GM20431 (cell line): Measurements from ENCODE around the gene DPH2.

Experiments used
- in situ Hi-C: fragments of 300-500 bp; cut with MseI, MboI; formaldehyde crosslinking; loops from one replicate; pipeline ENCODE4 v1.15.0; 2020; ENCODE audit warnings: low sequenced_read_pairs; ENCODE audit not compliant: unreplicated experiment

DPH2 gene

DNA sequence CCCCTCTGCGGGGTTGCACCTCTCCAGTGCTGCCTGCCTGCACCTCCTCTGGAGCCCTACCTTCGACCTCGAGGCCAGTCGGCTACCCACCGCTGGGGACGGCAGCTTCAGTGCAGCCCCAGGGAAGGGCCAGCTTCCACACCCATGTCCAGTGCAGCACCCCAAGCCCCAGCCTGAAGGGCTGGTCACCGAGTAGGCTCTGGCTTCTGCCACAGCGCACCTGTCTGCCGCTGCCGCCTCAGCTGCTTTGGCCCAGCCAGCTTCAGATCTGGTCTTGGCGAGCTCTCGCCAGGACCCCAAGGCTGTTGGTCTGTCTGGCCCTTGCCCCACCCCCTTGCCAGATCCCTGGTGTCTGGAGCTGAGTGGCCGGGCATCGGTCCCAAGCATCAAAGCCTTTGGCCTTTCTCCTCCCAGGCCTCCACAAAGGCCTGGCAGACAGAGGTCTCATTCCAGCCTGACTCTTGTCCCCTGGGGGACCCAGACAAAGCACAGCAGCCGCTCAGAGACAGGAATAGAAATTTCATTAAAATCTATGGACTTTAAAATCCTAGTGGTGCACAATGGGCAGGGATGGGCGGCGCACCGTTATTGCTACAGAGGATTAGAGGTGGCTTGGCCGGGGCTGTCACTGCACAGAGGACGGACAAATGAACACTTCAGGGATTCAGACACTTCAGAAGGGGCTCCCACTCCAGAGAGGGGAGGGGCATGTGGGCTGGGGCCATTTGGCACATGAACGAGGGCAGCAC lies 26.3 kb downstream of the DPH2 start:
- in situ Hi-C loops = no loop called here

DNA sequence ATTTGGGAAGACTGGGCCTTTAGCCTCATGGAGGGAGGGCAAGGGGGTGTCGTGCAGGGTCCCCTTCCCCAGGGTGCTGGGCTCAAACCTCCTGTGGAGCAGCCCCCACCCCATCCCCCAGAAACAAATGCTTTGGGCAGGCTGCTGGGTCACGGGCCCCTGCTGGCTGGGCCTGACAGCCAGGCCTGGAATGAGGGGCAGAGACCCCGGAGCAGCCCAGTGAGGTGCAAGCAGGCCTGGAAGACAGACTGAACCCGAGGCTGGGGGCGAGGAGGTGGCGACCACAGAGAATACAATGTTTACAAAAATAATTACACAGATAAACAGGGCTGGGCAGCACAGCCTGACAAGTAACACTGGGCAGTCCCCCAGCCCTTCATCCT lies 26.9 kb downstream of the DPH2 start:
- in situ Hi-C loops = no loop called here

DNA sequence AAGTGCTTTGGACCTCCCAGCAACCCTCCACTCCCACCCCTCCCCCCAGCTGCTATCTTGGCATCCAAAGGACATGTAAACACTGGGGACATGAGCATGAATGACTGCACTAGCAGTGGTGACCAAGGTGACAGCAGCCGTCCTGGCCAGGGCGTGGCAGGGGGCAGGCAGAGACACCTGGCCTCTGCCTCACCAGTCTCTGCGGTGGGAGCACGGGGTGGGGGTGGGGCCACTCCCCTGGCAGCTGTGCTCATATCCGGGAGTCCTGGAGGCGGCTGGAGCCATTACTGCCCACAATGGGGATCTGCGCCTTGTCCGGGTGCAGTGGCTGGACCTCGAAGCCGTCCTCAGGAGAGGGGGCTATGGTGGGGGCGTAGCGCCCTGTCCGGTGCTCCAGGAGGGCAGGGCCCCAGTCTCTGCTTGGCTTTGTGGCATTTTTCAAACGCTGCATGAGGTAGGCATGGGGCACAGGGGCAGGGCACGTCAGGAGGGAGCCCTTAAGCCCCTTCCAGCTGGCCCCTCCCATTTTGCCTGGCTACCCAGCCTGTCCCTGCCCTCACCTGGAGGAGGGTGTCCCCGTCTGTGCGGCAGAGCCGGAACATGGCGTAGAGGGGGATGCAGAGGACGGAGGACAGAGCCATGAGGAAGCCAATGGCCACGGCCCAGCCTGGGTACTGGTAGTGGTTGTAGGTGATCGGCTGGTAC lies 27.6 kb downstream of the DPH2 start:
- in situ Hi-C loops = no loop called here

DNA sequence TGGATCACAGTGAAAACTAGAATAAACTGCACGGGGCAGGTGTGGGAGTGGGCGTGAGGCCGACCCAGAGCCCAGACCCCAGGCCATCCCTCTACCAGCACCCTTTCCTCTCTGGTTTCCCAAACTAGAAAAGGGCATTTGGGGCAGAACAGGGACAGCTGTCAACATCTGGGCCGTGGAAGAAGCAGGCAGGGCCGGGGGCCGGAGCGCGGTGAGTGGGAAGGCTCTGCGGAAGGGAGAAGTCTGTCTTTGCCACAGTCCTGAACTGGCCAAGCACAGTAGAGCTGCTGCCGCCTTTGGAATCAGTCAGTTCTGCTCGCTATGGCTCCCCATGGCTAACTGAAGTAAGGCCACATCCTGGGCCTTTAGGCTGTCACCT lies 28.2 kb downstream of the DPH2 start:
- in situ Hi-C loops = no loop called here

DNA sequence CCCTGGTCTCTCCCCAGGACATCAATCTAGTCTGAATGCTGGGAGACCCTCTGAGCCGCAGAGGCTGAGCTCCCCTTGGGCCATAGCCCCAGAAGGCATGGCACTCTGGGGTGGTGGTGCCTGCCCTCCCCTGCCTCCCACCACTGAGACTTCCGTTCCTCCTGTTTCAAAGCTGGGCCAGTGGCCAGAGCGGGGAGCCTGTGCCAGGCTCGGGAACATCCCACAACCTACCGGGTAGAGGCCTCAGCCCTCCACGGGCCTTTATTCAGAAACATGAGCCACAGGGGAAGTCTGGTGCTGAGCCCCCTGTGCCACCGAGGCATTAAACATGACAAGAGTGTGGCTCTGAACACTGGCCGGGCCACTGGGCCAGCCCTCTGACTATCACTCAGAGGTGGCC lies 29.6 kb downstream of the DPH2 start:
- in situ Hi-C loops = no loop called here

DNA sequence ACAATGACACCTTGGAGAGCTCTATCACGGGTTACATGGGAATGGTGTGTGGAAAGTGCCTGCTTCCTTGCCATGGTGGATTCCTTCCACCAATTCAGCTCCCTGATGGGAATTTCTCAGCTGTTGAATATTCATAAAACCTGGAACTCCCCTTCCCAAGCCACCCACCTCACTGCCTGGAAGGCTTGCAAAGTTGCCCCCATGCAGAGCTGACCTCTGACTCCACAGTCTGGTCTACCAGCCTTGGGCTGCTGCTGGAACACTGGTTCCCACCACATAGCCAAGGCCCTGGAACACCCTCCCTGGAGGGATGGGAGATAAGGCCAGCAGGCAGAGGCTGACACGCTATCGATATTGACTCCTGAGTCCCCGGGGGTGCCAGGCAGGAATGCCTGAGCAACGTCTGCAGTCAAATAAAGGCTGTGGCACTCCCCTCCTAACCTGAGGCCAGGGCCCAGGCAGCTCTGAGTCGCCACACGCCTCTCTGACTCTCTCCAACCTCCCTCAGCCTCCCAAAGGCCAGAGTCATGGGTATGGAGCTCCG lies 30.4 kb downstream of the DPH2 start:
- in situ Hi-C loops = no loop called here

DNA sequence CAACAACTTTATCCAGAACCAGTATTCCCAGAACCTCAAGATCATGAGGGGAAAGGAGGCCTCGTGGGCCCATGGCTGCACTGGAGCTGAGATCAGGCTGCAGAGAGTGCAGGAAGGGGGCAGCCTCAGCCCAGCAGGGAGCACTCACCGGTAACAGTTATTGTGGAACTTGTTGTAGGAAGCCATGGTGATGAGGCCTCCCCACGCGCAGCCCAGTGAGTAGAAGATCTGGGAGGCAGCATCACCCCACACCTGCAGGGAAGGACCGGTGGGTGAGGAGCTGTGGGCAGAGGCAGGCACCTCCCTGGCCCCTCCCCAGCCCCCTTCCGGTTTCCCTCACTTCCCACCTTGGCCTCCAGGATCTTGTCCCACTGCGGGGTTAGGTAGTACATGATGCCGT lies 32.4 kb downstream of the DPH2 start:
- in situ Hi-C loops = no loop called here

DNA sequence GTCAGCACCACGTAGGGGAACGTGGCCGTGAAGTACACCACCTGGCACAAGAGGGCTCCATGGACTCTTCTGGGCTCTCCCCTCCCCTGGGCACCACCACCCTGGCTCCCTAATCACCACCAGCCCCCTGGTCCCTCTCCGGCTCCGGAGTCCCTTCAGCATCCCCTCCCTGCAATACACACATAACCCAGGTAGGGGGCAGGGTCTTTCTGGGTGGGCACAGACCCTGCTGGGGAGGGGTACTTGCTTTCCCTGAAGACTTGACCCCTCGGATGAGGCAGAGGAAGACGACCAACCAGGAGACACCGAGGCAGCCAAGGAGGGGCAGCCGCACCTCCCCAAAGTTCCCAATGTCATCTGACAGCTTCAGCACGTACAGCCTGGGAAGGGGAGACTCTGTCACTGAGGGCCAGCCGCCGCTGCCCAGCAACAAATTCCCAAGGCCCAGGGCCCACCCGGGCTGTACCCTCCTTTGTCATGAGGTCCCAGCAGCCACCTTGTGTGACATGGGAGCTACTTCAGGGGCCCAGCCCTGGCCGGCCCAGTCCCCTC lies 32.9 kb downstream of the DPH2 start:
- in situ Hi-C loops = no loop called here

DNA sequence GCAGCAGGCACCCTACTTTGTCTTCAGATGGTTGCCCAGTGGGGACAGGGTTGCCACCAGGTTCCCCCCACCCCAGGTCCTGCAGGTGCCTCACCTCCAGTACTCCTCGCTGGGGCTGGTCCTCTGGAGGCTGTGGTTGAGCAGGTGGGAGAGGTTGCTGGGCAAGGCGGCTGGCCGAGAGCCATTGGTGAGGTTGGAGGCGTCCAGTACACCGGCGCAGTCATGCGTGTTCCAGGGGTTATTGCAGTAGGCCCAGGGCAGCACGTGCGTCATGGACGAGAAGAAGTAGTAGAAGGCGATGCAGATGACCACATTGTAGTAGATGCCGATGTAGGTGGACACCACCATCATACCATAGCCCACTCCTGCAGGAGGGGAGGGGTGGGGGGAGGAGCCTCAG lies 38.4 kb downstream of the DPH2 start:
- in situ Hi-C loops = no loop called here

DNA sequence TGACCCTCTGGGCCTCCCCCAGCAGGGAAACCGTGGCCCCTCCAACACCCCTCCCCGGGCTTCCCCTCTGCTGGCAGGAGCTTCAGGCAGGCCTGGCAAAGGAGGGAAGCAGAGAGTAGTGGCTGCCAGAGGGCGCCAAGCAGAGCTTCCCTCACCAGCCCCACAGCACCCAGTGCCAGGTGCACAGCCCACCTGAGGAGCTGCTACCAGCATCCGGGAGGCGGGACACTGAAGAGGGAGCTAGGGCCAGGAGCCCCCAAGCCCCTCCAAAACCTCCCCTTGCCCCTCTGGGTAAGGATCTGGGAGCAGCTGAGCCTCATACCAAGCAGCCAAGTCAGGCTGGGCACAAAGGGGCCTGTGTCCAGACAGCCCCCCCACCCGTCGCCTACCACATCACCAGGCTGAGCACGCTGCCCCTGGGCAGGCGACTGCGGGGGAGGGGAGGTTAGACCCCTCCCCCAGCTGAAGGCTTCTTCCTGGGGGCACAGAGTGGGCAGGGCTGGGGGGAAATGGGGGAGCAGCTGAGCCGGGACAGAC lies 41.2 kb downstream of the DPH2 start:
- in situ Hi-C loops = no loop called here

DNA sequence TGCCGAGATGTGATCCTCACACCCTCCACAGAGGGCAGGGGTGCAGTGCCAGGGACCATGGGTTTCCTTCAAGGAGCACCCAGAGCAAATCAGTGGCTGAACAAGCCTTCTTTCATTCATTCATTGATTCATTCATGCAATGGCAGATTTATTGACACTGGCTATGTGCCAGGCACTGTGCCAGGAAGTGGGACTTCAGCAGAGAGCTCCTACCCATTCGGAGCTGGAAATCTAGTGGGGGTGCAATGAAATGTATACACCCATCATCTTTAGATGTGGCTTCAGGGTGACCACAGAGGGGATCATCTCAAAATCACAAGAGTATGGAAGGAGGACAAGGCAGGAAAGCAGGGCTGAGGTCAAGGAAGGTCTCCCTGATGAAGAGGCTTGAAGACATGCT lies 42.6 kb downstream of the DPH2 start:
- in situ Hi-C loops = no loop called here

DNA sequence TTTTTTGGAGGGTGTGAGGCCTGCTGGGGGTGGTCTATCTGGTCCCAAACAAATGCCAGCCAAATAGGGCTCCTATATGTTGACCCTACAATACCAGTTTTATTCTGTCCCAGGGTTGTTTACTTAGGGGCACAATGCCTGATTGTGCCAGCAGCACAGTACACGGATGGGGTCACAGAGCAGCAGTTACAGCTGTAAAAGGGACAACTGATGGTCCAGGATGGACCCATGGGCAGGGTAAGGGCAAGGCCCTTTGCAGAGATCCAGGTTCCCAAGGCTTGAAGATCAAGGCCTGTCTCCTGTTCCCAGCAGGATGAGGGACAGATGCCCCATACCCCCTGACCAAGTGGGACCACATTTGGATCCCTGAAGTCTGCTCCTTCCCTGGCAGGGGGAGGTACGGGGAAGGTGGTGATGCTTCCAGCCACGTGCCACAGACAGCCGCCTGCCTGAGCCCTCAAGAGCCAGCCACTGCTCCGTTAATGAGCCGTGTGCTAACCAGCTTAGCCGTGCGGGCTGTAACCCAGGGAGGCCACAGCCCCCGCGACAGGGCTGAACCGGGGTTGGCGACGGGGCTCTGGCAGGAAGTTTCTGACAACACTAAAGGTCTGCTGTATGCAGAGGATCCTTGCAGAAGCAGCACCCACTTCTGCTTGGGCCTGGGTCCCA lies 43.3 kb downstream of the DPH2 start:
- in situ Hi-C loops = no loop called here

DNA sequence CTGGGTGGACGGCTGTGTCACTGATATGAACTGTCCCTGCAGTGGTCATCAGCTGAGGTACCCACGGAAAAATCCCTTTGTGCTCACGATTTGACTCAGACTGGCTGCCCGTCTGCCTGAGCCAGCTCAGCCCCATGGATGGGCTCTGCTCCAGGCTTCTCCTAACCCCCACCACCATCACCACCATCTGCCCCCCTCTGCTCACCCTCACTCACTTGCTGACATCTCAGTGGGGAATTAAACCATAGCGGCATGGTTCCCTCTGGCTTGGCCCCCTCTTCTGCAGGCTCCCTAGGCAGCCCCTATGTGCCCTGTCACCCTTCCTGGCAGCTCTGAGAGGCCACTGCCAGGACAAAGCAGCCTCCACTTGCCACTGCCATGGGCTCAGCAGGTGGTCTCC lies 44.1 kb downstream of the DPH2 start:
- in situ Hi-C loops = no loop called here

DNA sequence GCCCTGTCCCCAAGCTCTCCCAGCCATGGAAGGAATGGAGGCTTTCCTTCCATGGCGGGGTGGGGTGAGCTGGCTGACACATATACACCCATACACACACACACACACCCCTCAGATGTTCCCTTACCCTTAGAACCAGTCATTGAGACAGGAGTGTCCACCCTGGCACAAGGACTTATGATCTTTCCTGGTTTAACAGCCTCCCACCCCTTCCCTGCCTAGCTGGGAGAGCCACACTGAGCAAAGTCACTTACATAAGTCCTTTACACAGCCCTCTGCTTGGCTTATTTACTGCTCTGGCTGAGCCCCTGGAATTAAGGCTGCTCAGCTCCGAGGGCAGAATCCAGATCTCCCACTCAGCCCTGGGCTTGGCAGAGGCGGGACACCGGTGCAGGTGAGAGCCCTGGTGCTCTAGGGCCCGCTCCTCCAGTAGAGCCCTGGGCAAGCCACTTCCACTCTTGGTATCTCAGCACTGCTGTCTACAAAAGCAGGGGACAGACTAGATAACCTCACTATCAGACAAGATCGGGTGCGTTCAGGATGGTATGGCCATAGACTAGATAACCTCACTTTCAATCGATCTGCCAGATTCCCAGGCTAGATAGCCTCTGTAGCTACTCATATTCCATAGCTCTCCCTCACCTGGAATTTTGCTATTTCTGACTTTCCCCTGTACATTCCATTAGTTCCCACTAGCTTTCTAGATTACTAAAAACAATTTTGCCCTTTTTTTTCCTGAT lies 44.7 kb downstream of the DPH2 start:
- in situ Hi-C loops = no loop called here

DNA sequence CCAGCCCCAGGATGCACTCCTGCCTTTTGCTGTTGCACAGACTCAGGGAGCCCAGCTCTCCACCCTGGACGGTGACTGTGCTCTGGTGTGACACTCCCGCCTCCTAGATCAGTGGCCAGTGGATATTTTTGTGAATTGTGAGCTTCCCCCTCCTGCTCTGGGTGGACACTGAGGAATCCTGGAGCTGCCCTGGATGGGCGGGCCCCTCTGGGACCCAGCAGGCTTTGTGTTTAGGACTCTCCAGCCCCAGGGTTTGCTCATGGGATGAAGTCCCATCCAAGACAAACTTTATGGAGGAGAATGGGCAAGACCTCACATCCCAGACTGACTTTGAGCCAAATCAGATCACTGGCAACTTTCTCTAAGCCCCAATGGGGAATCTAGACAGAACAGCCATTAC lies 45.4 kb downstream of the DPH2 start:
- in situ Hi-C loops = no loop called here

DNA sequence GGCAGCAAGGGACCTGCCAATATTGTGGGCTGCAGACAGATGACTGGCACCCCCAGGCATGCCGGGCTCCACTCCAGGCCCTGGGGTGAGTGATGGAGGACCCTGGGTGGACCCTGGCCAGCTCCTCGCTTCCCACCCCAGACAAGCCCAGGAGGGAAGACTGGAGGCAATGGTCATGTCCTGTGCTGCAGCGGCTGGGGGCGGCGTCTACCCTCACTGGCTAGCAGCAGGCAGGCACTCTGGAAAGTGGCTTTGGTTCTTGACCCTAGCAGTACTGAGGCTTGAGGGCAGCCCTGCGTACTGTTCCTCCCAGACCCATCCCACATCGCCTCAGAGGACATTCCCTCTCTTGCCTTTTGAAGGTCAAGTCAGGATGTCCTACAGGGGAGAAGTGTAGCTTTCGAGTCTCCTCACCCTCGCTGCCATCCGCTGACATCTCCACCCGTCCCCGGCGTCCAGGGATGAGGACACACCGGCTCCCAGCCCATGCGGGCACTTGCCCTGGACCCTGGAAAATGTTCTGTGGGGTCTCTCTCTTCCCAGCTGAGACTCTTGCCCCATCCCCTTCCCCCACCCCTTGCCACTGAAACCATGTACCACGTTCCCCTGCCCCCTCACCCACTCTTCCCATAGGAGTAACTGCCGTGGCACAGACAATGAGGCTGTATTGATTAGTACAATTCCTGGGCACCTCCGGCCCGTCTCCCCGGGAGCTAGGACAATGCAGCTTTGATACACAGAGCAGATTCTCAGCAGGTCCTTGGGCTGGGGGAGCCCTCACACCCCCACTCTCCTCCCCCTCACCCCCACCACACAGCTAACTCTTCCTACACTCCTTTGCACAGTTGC lies 46.5 kb downstream of the DPH2 start:
- in situ Hi-C loops = no loop called here

DNA sequence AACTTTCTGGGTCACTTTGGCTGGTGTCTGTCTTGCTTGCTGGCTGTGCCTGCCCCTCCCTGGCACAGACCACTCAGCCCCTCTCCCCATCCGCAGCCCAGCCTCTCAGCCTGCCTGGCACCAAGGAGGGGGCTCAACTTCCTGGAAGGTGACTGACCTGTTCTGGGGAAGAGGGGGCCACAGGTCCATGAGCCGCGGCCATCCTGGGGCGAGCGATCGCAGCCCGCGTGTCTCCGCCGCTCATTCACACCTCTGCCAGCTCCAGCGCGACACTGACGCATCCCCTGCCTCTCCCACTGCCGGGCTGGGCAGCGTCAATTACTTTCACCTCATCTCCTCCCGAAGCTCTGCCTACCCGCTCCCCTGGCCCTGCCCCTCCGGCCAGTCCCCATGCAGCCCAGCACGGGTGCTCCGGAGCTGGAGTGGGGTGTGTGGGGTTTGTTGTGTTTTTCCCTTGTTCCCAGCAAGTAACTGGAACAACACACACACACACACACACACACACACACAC lies 47.1 kb downstream of the DPH2 start:
- in situ Hi-C loops = no loop called here

DNA sequence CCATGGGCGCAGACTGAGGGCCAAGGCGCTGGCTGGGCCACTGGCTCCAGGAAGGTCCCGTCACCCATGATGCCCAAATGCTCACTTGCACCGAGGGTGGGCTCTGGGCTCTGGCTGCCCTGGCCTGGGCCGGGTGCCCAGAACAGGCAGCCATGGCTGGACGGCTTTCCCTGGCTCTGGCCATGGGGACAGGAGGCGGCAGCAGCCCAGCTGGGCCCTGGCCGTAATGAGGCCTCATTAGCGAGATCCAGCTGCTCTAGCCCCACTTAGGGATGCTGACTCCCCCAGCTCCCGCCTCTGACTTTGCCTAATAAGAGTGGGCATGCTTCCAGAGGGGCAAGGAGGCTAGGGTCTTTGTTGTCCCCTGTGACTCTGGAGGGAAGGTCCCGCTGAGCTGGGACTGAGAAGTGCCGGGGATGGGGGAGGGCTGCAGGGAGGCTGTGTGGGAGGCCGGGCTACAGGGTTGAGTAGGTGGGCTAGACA lies 49.7 kb downstream of the DPH2 start:
- in situ Hi-C loops = no loop called here

DNA sequence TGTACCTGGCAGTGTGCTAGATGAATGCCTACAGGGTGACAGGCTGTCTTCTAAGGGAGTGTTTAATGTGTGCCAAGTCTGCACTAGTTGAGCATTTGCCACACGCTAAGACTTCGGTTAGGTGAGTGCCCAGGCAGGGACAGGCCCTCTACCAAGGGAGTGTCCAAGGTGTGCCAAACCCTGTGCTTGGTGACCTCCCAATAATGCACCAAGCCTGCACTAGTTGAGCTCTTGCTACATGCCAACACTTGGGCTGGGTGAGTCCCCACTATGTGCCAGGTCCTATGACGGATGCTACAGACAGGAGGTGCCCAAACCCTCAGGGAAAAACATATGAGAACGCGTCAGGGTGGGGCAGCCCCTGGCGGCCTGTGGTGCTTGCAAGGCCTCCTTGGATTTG lies 50.7 kb downstream of the DPH2 start:
- in situ Hi-C loops = no loop called here
